ENCODE data around the gene LRP1. TPM values are rescaled to one million over a fixed set of nuclear protein-coding genes. Genes with fewer than 3 reads are reported as not detected.

The LRP1 gene
- total and polyA plus RNA-seq, 2 of the 13 experiments (the other 11 are each of a cell fraction or from before 2014, with no cell fraction given): 14.7 to 30.8 TPM

- no peak for TF ChIP-seq STAT6 (CRISPR knock-in tag; IDR thresholded peaks at IDR 0.05; ENCODE audit: borderline replicate concordance)
- TF ChIP-seq ZNF639 (CRISPR knock-in tag; conservative IDR thresholded peaks at IDR 0.05): no peak
- peak; percentile 7; the same call in 1 of the 2 replicates for TF ChIP-seq CEBPB (IDR thresholded peaks at IDR 0.05; ENCODE audit: borderline replicate concordance, low read depth, low read length)
- no peak for TF ChIP-seq SMAD1 (CRISPR knock-in tag; IDR thresholded peaks at IDR 0.05; ENCODE audit: borderline replicate concordance, low read depth)
- TF ChIP-seq DR1 (CRISPR knock-in tag; IDR thresholded peaks at IDR 0.05): no peak
- TF ChIP-seq AGO2 (optimal IDR thresholded peaks at IDR 0.05; ENCODE audit: low read depth, low read length): peak; percentile 70
- TF ChIP-seq ZC3H13 (CRISPR knock-in tag; IDR thresholded peaks at IDR 0.05): 0 out of 2 replicates have a peak, but pooled peaks have one; percentile 33
- peak in 1 of 2 experiments; percentile 35; a peak in 1 of 4 replicates for TF ChIP-seq HMGXB4 (CRISPR knock-in tag; IDR thresholded peaks at IDR 0.05; ENCODE audit: borderline replicate concordance in 1 of 2, low read depth in 1 of 2)
- peak in 1 of 2 experiments; percentile 38; a peak in 1 of 4 replicates for TF ChIP-seq POLR2A (IDR thresholded peaks at IDR 0.05; ENCODE audit: insufficient read depth in 1 of 2, low read depth in 2 of 2, low read length in 2 of 2)
- TF ChIP-seq ERF (CRISPR knock-in tag; IDR thresholded peaks at IDR 0.05): no peak
- TF ChIP-seq FLYWCH1 (CRISPR knock-in tag; IDR thresholded peaks at IDR 0.05): no peak
- TF ChIP-seq ZBTB38 (CRISPR knock-in tag; IDR thresholded peaks at IDR 0.05): peak; percentile 100
- peak; percentile 83 for TF ChIP-seq CTCF (CRISPR knock-in tag; IDR thresholded peaks at IDR 0.05)
- TF ChIP-seq ZNF121 (CRISPR knock-in tag; IDR thresholded peaks at IDR 0.05): no peak
- TF ChIP-seq PREB (CRISPR knock-in tag; IDR thresholded peaks at IDR 0.05): no peak
- TF ChIP-seq CBX2 (IDR thresholded peaks at IDR 0.05; ENCODE audit: low read depth, low read length): no peak
- no peak for TF ChIP-seq CBX2 (CRISPR knock-in tag; IDR thresholded peaks at IDR 0.05; ENCODE audit: low read depth)
Measured at GRCh38 chr12:57175428-57176138, 47.3 kb downstream of the LRP1 start (continued).

All from HepG2 (cell line).